CMK (cell line): ENCODE data around the gene IGFALS.
"Not testable (repeated sequence)": the region's sequence is repeated elsewhere in the genome, so short reads cannot be mapped to it uniquely, and the experiment has no call there.

Experiments used
- DNase-seq: peaks from one replicate; pipeline ENCODE4 v3.0.0-alpha.2; 2010; ENCODE audit warnings: low read depth

Gene IGFALS

DNA sequence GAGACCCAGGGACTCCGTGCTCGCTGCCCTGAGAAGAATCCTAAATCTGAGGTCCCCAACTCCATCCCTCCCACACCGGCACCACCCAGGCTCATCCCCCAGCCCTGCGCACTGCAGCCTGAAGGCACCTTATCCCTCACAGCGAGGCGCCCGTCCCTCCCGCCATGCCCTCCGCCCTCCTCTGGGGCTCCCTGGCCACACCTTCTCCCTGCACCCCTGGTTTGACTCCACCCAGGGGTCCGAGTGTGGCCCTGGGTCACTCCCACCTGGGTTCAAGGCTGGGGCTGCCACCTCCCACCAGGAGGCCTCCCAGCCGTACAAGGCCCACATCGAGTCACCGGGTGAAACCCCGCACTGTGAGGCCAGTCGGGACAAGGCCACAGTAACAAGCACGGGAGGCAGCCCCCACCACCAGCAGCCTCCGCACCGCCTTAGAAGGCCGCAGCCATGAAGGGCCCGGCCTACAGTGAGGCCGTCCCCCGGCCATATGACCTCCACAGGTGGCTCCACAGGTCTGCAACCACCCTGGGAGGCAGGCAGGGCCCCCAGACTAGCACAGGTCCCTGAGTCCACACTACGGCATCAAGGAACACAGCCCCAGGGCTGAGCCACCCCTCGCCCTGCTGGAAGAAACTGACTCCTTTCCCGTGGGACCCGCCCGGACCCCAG is 24.8 kb upstream of the IGFALS start:
- DNase-seq, result no peak

- DNase-seq, result no peak
Observed at GRCh38 chr16:1817716-1818115, 24.2 kb upstream of the IGFALS start.

GRCh38 chr16:1817276-1817589 is 23.7 kb upstream of the IGFALS start:
- no peak for DNase-seq

DNA sequence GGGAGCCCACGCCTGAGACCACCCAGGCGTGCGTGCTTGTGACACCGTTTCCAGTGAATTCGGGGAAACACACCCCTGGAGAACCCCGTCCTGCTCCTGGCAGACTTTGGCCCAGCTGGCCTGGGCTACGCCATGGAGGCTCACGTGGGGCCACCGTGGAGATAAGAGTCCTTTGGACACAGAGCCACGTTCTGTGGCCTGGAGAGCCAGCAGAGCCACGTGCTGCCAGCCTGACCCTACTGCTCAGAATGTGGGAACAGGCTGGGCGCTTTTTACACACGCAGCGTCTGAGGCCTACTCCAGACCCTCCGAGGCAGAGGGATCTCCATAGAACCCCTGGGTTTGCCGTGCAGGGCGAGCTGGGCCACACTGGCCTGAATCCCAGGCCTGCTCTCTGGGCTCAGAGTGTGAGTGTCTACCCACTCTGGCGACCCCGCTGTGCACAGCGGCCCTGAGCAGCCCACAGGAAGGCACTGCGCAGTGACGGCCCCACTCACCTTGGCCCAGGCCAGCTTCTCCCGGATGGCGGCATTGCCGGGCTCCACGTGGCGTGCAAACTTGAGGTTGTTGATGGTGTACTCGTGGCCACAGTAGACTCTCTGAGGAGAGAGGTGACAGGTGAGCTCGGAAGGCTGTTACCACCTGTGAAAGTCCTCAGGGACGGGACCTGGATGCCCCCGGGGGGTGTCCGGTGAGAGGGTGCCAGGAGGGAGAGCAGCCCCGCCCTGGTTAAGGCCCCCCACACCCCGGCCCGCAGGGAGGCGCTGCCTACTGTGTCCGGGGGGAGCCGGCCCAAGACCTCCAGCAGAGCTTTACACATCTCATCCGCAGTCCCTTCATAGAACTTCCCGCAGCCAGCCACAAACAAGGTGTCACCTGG is 23.1 kb upstream of the IGFALS start:
- DNase-seq, result no peak

- no peak for DNase-seq
Observed at GRCh38 chr16:1815461-1815860, 22.0 kb upstream of the IGFALS start.

- DNase-seq, result no peak
Observed at GRCh38 chr16:1812732-1813163, 19.2 kb upstream of the IGFALS start.

- no peak for DNase-seq
Observed at GRCh38 chr16:1810536-1810935, 17.0 kb upstream of the IGFALS start.

- DNase-seq, result no peak
Observed at GRCh38 chr16:1810106-1810505, 16.6 kb upstream of the IGFALS start.

DNA sequence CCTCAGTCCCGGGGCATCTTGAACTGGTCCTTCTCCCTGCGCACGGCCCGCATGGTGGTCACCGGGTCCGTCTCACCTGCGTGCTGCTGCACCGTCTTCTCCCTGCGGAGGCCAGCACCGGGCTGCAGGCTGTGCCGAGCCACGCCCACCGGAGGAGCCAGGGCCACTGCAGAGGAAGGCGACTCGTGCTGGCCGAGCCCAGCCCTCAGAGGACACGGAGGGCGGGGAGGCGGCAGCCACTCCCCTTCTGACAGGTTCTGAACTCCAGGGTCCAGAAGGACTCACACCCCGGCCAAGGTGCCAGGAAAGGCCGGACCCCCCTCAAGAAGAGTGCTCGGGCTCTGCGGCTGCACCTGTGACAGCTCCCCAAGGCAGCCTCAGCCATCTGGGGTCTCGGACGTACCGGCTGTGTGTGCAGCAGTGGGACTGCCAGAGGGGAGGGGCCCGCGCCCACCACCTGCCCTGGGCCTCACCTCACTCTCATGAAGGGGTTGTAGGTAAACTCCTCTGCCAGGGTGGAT is 15.8 kb upstream of the IGFALS start:
- DNase-seq, result no peak

DNA sequence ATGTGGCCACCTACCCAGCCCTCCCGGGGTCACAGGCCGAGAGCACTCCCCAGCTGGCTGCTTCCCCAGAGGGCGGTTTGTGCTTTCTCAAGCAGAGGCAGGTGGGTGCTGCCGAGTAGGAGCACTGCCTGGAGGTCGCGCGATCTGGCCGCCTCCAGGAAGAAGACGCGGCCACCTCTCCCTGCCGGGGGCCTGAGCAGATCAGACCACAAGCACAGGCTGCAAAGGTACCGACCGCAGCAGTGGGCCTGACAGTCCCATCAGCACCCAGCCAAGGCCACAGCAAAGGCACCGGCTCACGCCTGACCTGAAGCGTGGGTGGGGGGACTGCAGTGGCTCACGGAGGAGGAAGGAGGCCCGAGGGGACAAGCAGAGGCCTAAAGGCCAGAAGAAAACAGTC is 15.2 kb upstream of the IGFALS start:
- no peak for DNase-seq

GRCh38 chr16:1807626-1808025 is 14.1 kb upstream of the IGFALS start:
- DNase-seq, result no peak

GRCh38 chr16:1800701-1801100 is 7.2 kb upstream of the IGFALS start:
- no peak for DNase-seq

DNA sequence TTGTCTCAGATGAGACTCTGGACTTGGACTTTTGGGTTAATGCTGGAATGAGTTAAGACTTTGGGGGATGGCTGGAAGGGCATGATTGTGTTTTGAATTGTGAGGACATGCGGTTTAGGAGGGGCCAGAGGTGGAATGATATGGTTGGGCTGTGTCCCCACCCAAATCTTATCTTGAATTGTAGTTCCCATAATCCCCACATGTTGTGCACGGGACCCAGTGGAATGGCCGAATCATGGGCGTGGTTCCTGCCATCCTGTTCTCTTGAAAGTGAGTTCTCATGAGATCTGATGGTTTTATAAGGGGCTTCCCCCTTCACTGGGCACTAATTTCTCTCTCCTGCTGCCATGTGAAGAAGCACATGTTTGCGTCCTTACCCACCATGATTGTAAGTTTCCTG is 5.8 kb upstream of the IGFALS start:
- DNase-seq, result not testable (repeated sequence)

- DNase-seq, result no peak
Observed at GRCh38 chr16:1794908-1795666, 1.6 kb upstream of the IGFALS start.

- no peak for DNase-seq
Observed at GRCh38 chr16:1794221-1794871, 841 bp upstream of the IGFALS start.

- no peak for DNase-seq
Observed at GRCh38 chr16:1792836-1793577, 498 bp downstream of the IGFALS start.

- DNase-seq, result no peak
Observed at GRCh38 chr16:1791943-1792812, 1.3 kb downstream of the IGFALS start.

DNA sequence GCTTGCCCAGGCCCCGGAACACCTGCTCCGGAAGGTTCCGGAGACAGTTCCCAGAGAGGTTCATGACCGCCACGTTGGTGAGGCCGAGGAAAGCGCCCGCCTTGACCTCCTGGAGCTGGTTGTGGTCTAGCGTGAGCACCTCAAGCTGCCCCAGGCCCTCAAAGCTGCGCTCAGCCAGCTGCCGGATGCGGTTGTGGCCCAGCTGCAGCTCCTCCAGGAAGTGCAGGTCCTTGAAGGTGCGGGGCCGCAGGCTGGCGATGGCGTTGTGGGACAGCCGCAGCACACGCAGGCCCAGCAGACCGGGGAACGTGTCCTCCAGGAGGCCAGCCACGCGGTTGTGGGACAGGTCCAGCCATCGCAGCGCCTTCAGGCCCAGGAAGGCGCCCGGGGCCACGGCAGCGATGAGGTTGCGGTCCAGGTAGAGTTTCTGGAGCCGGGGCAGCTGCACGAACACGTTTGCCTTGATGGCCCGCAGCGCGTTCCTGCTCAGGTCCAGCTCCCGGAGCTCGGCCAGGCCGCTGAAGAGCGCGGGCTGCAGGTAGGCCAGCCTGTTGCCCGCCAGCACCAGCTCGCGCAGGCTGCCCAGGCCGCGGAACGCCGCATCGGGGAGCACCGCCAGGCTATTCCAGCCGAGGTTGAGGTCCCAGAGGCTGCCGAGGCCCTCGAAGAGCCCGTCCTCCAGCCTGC is 2.1 kb downstream of the IGFALS start:
- no peak for DNase-seq

DNA sequence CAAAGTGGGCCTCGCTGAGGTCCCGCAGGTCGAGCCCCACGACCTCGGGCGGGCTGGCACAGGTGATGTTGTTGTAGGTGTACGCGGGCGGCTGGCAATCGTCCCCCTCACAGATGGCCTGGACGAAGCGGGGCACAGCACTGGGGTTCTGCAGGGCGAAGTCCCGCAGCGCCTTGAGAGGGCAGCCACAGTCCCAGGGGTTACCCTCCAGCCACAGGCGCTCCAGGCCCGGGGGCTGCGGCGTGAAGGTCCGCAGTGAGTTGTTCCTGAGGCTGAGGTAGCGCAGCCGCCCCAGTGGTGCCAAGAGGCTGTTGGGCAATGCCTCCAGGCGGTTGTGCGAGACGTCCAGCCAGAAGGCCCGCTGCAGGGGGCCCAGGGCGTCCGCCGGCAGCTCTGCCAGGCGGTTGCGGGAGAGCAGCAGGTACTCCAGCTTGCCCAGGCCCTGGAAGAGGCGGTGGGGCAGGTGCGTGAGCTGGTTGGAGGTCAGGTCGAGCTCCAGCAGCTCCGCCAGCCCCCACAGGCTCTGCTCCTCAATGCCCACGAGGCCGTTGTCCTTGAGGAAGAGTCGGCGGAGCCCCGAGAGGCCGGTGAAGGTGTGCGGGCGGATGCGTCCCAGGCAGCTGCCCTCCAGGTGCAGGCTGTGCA is 2.8 kb downstream of the IGFALS start:
- DNase-seq, result no peak
